GM18508 (cell line): ENCODE data around the gene HERC3.
A peak's percentile ranks its signal among the peaks of the same experiment; 100 is the strongest.

Experiments
- ATAC-seq: cut with Tn5 transposase; IDR thresholded peaks from one replicate; pipeline ENCODE4 v1.9.1; 2021; ENCODE audit warnings: moderate number of reproducible peaks; ENCODE audit not compliant: insufficient read depth, unreplicated experiment

Gene HERC3

GRCh38 chr4:88591787-88592599 is at the start of gene HERC3:
TSS of gene HERC3 (plus strand) at chr4:88592480. CDS start at chr4:88605824, 13,344 bp downstream.
- ATAC-seq = peak; percentile 87

GRCh38 chr4:88549815-88550214 is 42.5 kb upstream of the HERC3 start:
- no peak for ATAC-seq

DNA sequence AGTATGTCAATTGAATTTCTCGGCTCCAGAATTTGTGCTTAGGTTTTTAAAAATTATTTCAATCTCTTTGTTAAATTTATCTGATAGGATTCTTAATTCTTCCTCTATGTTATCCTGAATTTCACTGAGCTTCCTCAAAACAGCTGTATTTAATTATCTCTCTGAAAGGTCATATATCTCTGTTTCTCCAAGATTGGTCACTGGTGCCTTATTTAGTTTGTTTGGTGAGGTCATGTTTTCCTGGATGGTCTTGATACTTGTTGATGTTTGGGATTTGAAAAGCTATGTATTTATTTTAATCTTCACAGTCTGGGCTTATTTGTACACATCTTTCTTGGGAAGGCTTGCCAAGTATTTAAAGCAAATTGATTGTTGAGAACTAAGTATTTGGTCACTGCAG is 24.7 kb upstream of the HERC3 start:
- no peak for ATAC-seq

GRCh38 chr4:88570001-88570400 is 22.3 kb upstream of the HERC3 start:
- ATAC-seq = no peak

- no peak for ATAC-seq
These were observed 18.9 kb upstream of the HERC3 start for GRCh38 chr4:88573276-88573980.

GRCh38 chr4:88573995-88574394 is 18.3 kb upstream of the HERC3 start:
- ATAC-seq = no peak

DNA sequence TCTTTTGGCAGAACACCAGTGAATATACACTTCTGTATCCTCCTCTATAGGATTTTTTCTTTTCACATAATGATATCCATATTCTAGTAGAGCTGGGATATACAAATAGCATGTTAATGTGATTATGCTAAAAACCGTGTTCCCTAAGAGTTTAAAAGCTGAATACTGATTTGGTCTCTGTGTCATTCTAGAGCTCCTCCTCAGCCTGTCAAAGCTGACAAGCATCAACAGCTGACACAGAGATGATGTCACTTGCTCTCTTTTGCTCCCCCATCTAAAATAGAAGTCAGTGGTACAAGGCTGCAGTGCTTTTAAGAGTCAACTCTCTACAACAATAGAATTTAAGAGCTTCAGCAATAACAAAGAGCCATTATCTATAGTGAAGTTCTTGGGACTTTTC is 17.1 kb upstream of the HERC3 start:
- ATAC-seq = no peak

- ATAC-seq = no peak
These were observed 9.8 kb upstream of the HERC3 start for GRCh38 chr4:88582493-88582892.

GRCh38 chr4:88583631-88584470 is 8.4 kb upstream of the HERC3 start:
- ATAC-seq = no peak

GRCh38 chr4:88584471-88584900 is 7.8 kb upstream of the HERC3 start:
- ATAC-seq = no peak

DNA sequence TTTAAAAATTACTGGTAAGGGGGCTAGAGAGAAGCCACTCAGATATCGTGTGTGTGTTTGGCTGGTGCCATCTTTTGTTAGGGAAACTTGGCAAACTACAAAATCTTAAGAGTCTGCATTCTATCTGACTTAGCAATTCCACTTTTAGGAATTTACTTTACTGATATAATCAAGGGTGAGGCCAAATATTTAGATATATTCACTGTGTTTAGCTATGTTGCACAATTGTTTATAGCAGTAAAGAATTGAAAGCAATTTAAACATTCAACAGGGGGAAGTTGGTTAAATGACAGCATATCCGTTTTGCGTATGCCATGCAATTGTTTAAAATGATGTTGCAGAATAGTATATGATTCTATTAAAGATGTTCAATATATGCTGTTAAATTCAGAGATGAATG is 6.4 kb upstream of the HERC3 start:
- ATAC-seq = no peak

- no peak for ATAC-seq
These were observed 5.0 kb upstream of the HERC3 start for GRCh38 chr4:88587306-88587705.

DNA sequence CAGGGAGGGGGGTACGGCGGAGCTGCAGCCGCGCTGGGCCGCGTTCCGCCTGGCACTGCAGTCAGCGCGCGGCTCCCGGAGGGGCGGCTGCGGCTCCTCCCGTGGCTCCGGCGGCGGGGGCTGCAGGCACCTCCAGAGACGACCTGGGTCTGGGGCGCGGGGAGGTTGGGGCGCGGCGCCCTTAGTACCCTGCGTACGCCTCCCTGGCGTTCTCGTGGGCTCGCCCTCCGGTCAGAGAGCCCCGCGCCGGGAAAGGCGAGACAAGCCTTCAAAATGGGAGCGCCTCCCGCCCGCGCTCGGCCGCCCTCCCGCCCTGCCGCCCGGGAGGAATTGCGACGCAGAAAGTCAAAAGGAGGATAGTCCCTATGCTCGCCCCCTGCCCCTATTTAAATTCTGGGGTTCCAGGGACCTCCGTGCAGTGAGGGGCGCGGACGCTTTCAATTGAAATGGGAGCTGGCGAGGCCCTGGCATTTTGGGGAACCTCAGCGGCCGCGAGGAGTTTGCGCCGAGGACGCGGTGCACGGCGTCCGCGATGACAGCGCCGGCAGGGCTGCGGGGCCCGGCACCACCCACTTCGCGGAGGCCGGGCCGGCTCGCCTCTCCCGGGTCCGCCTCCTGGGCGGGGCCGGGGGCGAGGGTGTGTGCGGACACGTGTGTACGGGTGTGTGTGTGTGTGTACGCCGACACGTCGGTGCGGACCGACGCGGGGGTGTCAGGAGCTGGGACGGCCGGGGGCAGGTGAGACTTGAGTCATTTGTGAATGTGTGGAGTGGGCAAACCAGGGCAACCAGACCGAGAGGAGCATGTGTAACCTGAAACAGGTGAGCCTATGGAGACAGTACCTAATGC is 544 bp downstream of the HERC3 start:
- peak; percentile 20 for ATAC-seq

GRCh38 chr4:88597970-88598660 is 5.8 kb downstream of the HERC3 start:
- ATAC-seq = no peak

DNA sequence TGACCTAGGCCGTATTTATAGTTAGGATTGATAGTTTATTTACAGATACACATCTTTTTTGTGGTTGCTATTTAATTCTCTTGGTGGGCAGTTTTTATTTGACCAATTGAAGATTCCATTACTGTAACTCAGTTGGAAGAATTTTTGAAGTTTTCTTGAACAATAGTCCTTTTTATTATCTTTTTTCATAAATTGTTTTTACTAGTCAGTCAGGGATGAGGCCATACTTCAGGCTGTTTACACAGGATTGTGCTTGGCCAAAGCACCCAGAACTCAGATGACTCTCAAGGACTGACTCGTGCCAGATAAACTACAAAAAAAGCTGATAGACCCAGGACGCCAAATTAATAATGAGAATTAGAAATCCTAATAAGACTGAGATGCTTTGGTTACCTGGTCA is 7.0 kb downstream of the HERC3 start:
- ATAC-seq = no peak

- no peak for ATAC-seq
These were observed 7.4 kb downstream of the HERC3 start for GRCh38 chr4:88599714-88600113.

DNA sequence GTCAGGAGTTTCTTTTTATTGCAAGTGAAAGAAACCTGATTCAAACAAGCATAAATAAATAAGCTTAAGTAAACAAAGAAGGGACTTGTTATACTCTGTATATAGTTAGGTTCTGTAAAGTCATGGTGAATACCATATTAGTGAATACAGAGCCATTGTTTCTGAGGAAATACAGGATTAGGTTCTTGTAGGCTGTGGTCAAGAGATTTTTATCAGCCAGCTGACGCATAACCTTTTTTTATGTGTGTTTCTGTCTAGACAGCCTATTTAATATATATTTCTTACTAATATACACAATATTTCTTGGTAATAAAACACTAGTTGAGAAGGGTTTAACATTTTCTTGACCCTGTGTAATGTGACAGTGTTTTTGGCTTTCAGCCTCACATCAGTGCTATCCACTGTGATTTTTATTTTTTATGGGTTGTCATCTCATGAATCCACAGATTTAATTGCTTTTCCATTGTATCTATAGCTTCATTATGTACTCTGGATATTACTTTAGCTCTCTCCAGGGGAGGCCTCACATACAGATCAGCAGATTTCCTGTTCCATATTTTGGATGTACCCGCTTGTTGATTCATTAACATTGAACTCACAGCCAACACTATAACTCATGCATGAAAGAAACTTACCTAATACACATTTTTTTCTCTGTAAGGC is 8.0 kb downstream of the HERC3 start:
- ATAC-seq = no peak

DNA sequence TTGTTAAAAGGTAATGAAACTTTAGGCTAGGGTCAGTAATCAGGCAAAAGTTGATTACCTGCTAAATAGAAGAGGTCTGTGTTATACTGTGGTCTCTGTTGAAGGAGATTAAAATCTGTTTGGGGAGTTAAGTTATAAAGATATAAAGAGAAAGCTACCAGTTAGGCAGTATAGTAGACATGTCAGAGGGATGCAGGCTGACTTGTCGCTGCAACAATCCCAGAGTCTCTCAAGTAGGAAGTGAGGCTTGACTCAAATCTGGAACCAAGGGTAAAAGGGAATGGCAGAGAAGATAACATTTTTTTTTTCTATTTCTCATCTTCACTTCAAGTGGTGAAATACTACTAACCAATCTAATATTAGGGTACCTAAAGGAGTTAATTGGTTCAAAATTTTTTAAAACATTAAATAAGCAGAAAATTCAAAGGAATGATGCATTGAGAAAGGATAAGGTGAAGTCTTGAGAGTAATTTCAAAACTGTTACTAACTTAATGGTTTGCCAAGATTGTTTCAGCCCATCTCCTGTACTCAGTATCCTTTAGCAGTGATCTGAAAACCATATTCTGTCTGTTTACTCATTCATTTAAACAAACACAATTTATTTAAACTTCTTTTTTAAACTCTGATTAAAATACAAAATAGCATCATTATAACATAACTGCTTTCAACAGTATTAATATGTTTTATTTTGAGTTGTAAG is 12.8 kb downstream of the HERC3 start:
- ATAC-seq = no peak
